K562 (cell line): ENCODE measurements around the gene CEACAM18. TPM values are rescaled to one million over a fixed set of nuclear protein-coding genes. Genes with fewer than 3 reads are reported as not detected.

Experiments
- ATAC-seq: fragments of 200-7000 bp; cut with Tn5 transposase; 3 replicates; pipeline ENCODE4 v1.9.1; 2020; ENCODE audit warnings: moderate library complexity
- BruUV-seq: library from RNA; stranded (reverse); fragments of 400-500 nt; replicated peaks from 2 replicates; lab custom pipeline; 2021; lab: Mats Ljungman, UMichigan
- CTCF ChIA-PET: fragments of 300-600 bp; formaldehyde crosslinking; extraction: SDS; loops from one replicate; lab custom pipeline; 2021; ENCODE audit warnings: low intra/inter-chr PET ratio; lab: Yijun Ruan, JAX
- POLR2A ChIA-PET: fragments of 300-600, 350-650 bp; sonication (Branson Sonifier 250); formaldehyde crosslinking; extraction: SDS; loops from one replicate; lab custom pipeline; 2021; ENCODE audit warnings: antibody characterized with exemption, inconsistent platforms; lab: Yijun Ruan, JAX
- DNase-seq, 4 experiments: peaks; one replicate each; pipeline versions ENCODE4 v3.0.0 to v3.0.0-alpha.2; 2011 to 2018; ENCODE audit warnings: low spot score in 3 of 4, mixed read lengths in 3 of 4; ENCODE audit errors: extremely low read depth in 1 of 4
- FAIRE-seq: peaks from 2 replicates; lab custom pipeline; 2011; peaks lifted over from hg19 to GRCh38; lab: Jason Lieb, UNC
- H2AFZ ChIP-seq: 2 replicates; pipeline ENCODE4 v1.6.0; 2011; ENCODE audit warnings: low read depth, low read length, control low read depth, inconsistent platforms
- H3K27ac ChIP-seq: fragments of 200-600 bp; 3 replicates; pipeline ENCODE4 v1.8.0; 2011; ENCODE audit warnings: low read depth, mild to moderate bottlenecking, control low read depth, inconsistent platforms, low read length, moderate library complexity, mixed read lengths; ENCODE audit errors: extremely low read depth
- H3K27me3 ChIP-seq, 2 experiments: fragments of 300-600 bp in 1 of 2; 2 replicates in 1 of 2; 3 replicates in 1 of 2; pipeline versions ENCODE4 v1.6.0 to v1.8.0; 2011; ENCODE audit warnings: inconsistent platforms in 2 of 2, low read length in 2 of 2, mild to moderate bottlenecking in 1 of 2, mixed read lengths in 1 of 2, moderate library complexity in 1 of 2; ENCODE audit not compliant: control insufficient read depth in 2 of 2, insufficient read depth in 2 of 2
- H3K36me3 ChIP-seq: fragments of 300-600 bp; 3 replicates; pipeline ENCODE4 v1.8.0; 2011; ENCODE audit warnings: mild to moderate bottlenecking, low read length, inconsistent platforms; ENCODE audit not compliant: control insufficient read depth, insufficient read depth
- H3K4me1 ChIP-seq, 2 experiments: fragments of 200-600 bp in 1 of 2; replicated peaks in 1 of 2; 2 replicates in 1 of 2; 3 replicates in 1 of 2; pipeline versions ENCODE4 v1.5.1 to v1.8.0; 2011; ENCODE audit warnings: inconsistent platforms in 2 of 2, low read length in 2 of 2, mild to moderate bottlenecking in 1 of 2, mixed read lengths in 1 of 2, moderate library complexity in 1 of 2; ENCODE audit not compliant: control insufficient read depth in 2 of 2, insufficient read depth in 2 of 2
- H3K4me2 ChIP-seq: 2 replicates; pipeline ENCODE4 v1.6.1; 2011; ENCODE audit warnings: low read length, control low read depth, inconsistent platforms, mixed read lengths; ENCODE audit not compliant: insufficient read depth
- H3K4me3 ChIP-seq: fragments of 200-600 bp; sonication (generic), shearing (Covaris generic); 2 replicates; pipeline ENCODE4 v1.5.1; 2016; ENCODE audit warnings: control low read depth, inconsistent platforms
- H3K79me2 ChIP-seq: fragments of 200-600 bp; 3 replicates; pipeline ENCODE4 v1.8.0; 2011; ENCODE audit warnings: low read length, inconsistent platforms; ENCODE audit not compliant: control insufficient read depth, insufficient read depth
- H3K9ac ChIP-seq, 2 experiments: 2 replicates each; pipeline versions ENCODE4 v1.6.0 to v1.6.1; 2011; ENCODE audit warnings: low read depth in 2 of 2, low read length in 2 of 2, control low read depth in 1 of 2, inconsistent platforms in 1 of 2, mild to moderate bottlenecking in 1 of 2, mixed read lengths in 1 of 2; ENCODE audit not compliant: insufficient read depth in 1 of 2
- H3K9me1 ChIP-seq: one replicate; pipeline ENCODE4 v1.6.0; 2011; ENCODE audit warnings: inconsistent platforms, mild to moderate bottlenecking, low read length, moderate library complexity; ENCODE audit not compliant: control insufficient read depth, insufficient read depth
- H3K9me3 ChIP-seq: replicated peaks from 2 replicates; pipeline ENCODE4 v1.5.1; 2011; ENCODE audit warnings: low read depth, low read length, inconsistent platforms; ENCODE audit not compliant: control insufficient read depth, insufficient read depth
- H4K20me1 ChIP-seq: replicated peaks from 2 replicates; pipeline ENCODE4 v1.6.1; 2011; ENCODE audit warnings: low read length, inconsistent platforms, mixed read lengths; ENCODE audit not compliant: control insufficient read depth, insufficient read depth
- CHD1 ChIP-seq: fragments of 200-600 bp; sonication (generic); IDR thresholded peaks from one replicate; pipeline ENCODE4 v1.6.1; 2012; ENCODE audit warnings: mild to moderate bottlenecking, moderate library complexity, low read length, inconsistent platforms
- FIP1L1 ChIP-seq: fragments of 200-400 bp; formaldehyde crosslinking; IDR thresholded peaks from 2 replicates; pipeline ENCODE4 v1.6.1; 2018; ENCODE audit warnings: mild to moderate bottlenecking, low read depth, low read length; ENCODE audit not compliant: poor library complexity, severe bottlenecking
- GATAD2B ChIP-seq: fragments of 450-650 bp; IDR thresholded peaks from 2 replicates; pipeline ENCODE4 v1.6.1; 2017; ENCODE audit warnings: mild to moderate bottlenecking, borderline replicate concordance
- ILK ChIP-seq: fragments of 450-650 bp; IDR thresholded peaks from 2 replicates; pipeline ENCODE4 v1.6.1; 2016; ENCODE audit warnings: missing genetic modification characterization, low read depth, mild to moderate bottlenecking, missing compliant biosample characterization, moderate library complexity, borderline replicate concordance
- MCM5 ChIP-seq: fragments of 450-650 bp; IDR thresholded peaks from 2 replicates; pipeline ENCODE4 v1.6.1; 2016; ENCODE audit warnings: low read depth
- MEIS2 ChIP-seq: fragments of 450-650 bp; IDR thresholded peaks from 2 replicates; pipeline ENCODE4 v1.6.1; 2014; ENCODE audit warnings: mild to moderate bottlenecking; ENCODE audit not compliant: partially characterized antibody
- MTF1 ChIP-seq: fragments of 250-450 bp; sonication (Bioruptor Pico); IDR thresholded peaks from 2 replicates; pipeline ENCODE4 v1.9.0; 2021; ENCODE audit warnings: moderate library complexity, mild to moderate bottlenecking, inconsistent platforms, borderline replicate concordance
- NR2F6 ChIP-seq: fragments of 450-650 bp; formaldehyde crosslinking; IDR thresholded peaks from 2 replicates; pipeline ENCODE4 v1.4.0; 2020; ENCODE audit warnings: mild to moderate bottlenecking
- PRPF4 ChIP-seq: fragments of 200-400 bp; formaldehyde crosslinking; IDR thresholded peaks from one replicate; pipeline ENCODE4 v1.6.1; 2017; ENCODE audit warnings: low read length, low read depth, mild to moderate bottlenecking; ENCODE audit not compliant: insufficient read depth, poor library complexity, severe bottlenecking
- RAD51 ChIP-seq: fragments of 450-650 bp; IDR thresholded peaks from 2 replicates; pipeline ENCODE4 v1.7.1; 2016; ENCODE audit warnings: low read depth, mild to moderate bottlenecking, borderline replicate concordance
- RBM22 ChIP-seq: fragments of 200-400 bp; formaldehyde crosslinking; IDR thresholded peaks from 2 replicates; pipeline ENCODE4 v1.6.1; 2018; ENCODE audit warnings: low read length, low read depth; ENCODE audit not compliant: poor library complexity, severe bottlenecking
- RBM25 ChIP-seq: fragments of 200-400 bp; formaldehyde crosslinking; IDR thresholded peaks from 2 replicates; pipeline ENCODE4 v1.6.1; 2018; ENCODE audit warnings: low read length, low read depth, moderate library complexity; ENCODE audit not compliant: severe bottlenecking
- SREBF1 ChIP-seq: fragments of 150-350 bp; IDR thresholded peaks from 2 replicates; pipeline ENCODE4 v1.6.1; 2014; ENCODE audit warnings: antibody characterized with exemption, low read depth, low read length, borderline replicate concordance
- TAF9B ChIP-seq: fragments of 450-650 bp; IDR thresholded peaks from 2 replicates; pipeline ENCODE4 v1.6.1; 2018; ENCODE audit warnings: mild to moderate bottlenecking; ENCODE audit not compliant: partially characterized antibody
- TOE1 ChIP-seq, 2 experiments: fragments of 450-650 bp in 1 of 2; sonication (generic) in 1 of 2; formaldehyde crosslinking in 1 of 2; IDR thresholded peaks; 2 replicates each; pipeline versions ENCODE4 v1.7.1 to v1.8.0; 2016 to 2022; ENCODE audit warnings: borderline replicate concordance in 2 of 2, mild to moderate bottlenecking in 2 of 2, antibody characterized with exemption in 1 of 2, inconsistent platforms in 1 of 2, low read depth in 1 of 2, missing genetic modification reagents in 1 of 2, moderate library complexity in 1 of 2
- ZBTB11 ChIP-seq, 3 experiments: fragments of 200-800 bp in 1 of 3; fragments of 250-450 bp in 1 of 3; fragments of 450-650 bp in 1 of 3; sonication (Bioruptor Pico) in 1 of 3; sonication (Bioruptor generic) in 1 of 3; formaldehyde crosslinking in 1 of 3; IDR thresholded peaks; 2 replicates each; pipeline versions ENCODE4 v1.6.1 to v1.8.0; 2016 to 2022; ENCODE audit warnings: mild to moderate bottlenecking in 2 of 3, missing genetic modification characterization in 2 of 3, missing compliant biosample characterization in 1 of 3, moderate library complexity in 1 of 3
- ZNF124 ChIP-seq: sonication (generic); formaldehyde crosslinking; IDR thresholded peaks from 2 replicates; pipeline ENCODE4 v1.8.1; 2022; ENCODE audit warnings: missing genetic modification reagents
- ZNF133 ChIP-seq: fragments of 250-450 bp; sonication (Bioruptor Pico); IDR thresholded peaks from 2 replicates; pipeline ENCODE4 v1.4.0; 2020; ENCODE audit warnings: mild to moderate bottlenecking
- ZNF197 ChIP-seq: fragments of 200-800 bp; sonication (Bioruptor generic); IDR thresholded peaks from 2 replicates; pipeline ENCODE4 v1.6.1; 2016; ENCODE audit warnings: low read depth, missing genetic modification characterization, missing compliant biosample characterization
- ZNF3 ChIP-seq: fragments of 250-450 bp; sonication (Bioruptor Pico); IDR thresholded peaks from 2 replicates; pipeline ENCODE4 v1.5.0; 2021; ENCODE audit warnings: mild to moderate bottlenecking, moderate library complexity
- WGBS: fragments of 100-300 bp; shearing (Covaris generic); methylation state at CpG from one replicate; pipeline ENCODE4 v1.1.6; 2016; ENCODE audit warnings: low coverage, mixed read lengths; ENCODE audit not compliant: insufficient coverage; ENCODE audit errors: missing lambda C conversion rate; 5-methylcytosine and 5-hydroxymethylcytosine counted together
- in situ Hi-C: fragments of 300-500 bp; cut with MboI; formaldehyde crosslinking; loops from 4 replicates; pipeline ENCODE4 v1.15.0; 2018; ENCODE audit warnings: inconsistent platforms, mixed read lengths
- intact Hi-C: fragments of 100-400 bp; cut with micrococcal nuclease; formaldehyde crosslinking; loops from 2 replicates; pipeline ENCODE4 v1.14.2; 2022
- polyA plus RNA-seq, 8 experiments: library from polyadenylated mRNA; depleted of rRNA in 4 of 8; stranded (reverse) in 5 of 8; unstranded in 3 of 8; fragments of >200 nt; fragmentation: Nextera tagmentation in 2 of 8; fragmentation: Illumina TruSeq in 1 of 8; extraction: Ambion mirVana in 2 of 8; extraction: Trizol in 1 of 8; gene quantifications; 2 replicates each; pipeline versions ENCODE4 v1.2.1 to v1.2.3, GENCODE V29; 2011 to 2014; ENCODE audit warnings: inconsistent platforms in 1 of 8, missing spikeins in 1 of 8
- total RNA-seq, 7 experiments: library from RNA; depleted of rRNA in 6 of 7; stranded (reverse); fragments of >200 nt in 6 of 7; fragmentation: Illumina TruSeq in 2 of 7; extraction: Trizol in 2 of 7; gene quantifications; 2 replicates each; pipeline versions ENCODE4 v1.2.1 to v1.2.3, GENCODE V29; 2011 to 2021; ENCODE audit warnings: low replicate concordance in 1 of 7

CEACAM18 gene
- total and polyA plus RNA-seq, 9 of the 15 experiments (the other 6 are each of a cell fraction or from before 2014, with no cell fraction given), result 0.08 to 0.24 (median 0.15) TPM; not detected in 3

GRCh38 chr19:51520728-51521127 lies 42.4 kb downstream of the CEACAM18 start:
- Histone ChIP-seq H4K20me1 (no peaks in the 10 kb centered on the region), H3K4me3 (no peak overlapping the region), H3K9me1 (no peaks in the 10 kb centered on the region), H3K27ac (no peak overlapping the region), H3K4me2 (no peak overlapping the region), H3K79me2 (no peaks in the 10 kb centered on the region), H3K36me3 (0 out of 3 replicates have a peak, but pooled peaks cover 2% of the 10 kb centered on the region), H3K9me3 (peaks cover 9% of the 10 kb centered on the region; the same call in 1 of the 2 replicates), H2AFZ (0 out of 2 replicates have a peak overlapping the region, but pooled peaks have one; percentile 11), H3K4me1 (peaks cover 17 to 24% of the 10 kb centered on the region in 2 experiments), H3K9ac (no peak overlapping the region), H3K27me3 (no peaks in the 10 kb centered on the region)
- DNase-seq (no peak), FAIRE-seq (no peak), ATAC-seq (no peak)
- 52% methylated on average over 2 of the region's 2 CpGs for WGBS
- BruUV-seq, result no TSS peak
- intact Hi-C loops (no loop called here), in situ Hi-C loops (no loop called here)
- ChIA-PET CTCF (no interaction called here), POLR2A (no interaction called here)
- TF ChIP-seq ILK (tag), result no peak
- TF ChIP-seq NR2F6 (CRISPR knock-in tag), result no peak
- TF ChIP-seq RAD51, result peak; percentile 56; the same call in 1 of the 2 replicates
- no peak for TF ChIP-seq PRPF4
- no peak for TF ChIP-seq MEIS2
- TF ChIP-seq TAF9B, result no peak
- TF ChIP-seq TOE1 (IDR thresholded peaks at IDR 0.05; ENCODE audit: borderline replicate concordance), result peak; percentile 39; the same call in 1 of the 2 replicates
- no peak for TF ChIP-seq TOE1 (CRISPR knock-in tag; IDR thresholded peaks at IDR 0.05; ENCODE audit: borderline replicate concordance, low read depth)
- no peak for TF ChIP-seq RBM25
- TF ChIP-seq ZNF133 (CRISPR knock-in tag), result no peak
- TF ChIP-seq ZBTB11 (CRISPR knock-in tag; IDR thresholded peaks at IDR 0.05), result no peak
- no peak for TF ChIP-seq CHD1
- no peak for TF ChIP-seq ZNF3
- TF ChIP-seq RBM22, result no peak
- no peak for TF ChIP-seq ZNF197 (CRISPR knock-in tag)
- TF ChIP-seq MCM5, result no peak
- no peak for TF ChIP-seq MTF1
- no peak for TF ChIP-seq FIP1L1
- no peak for TF ChIP-seq GATAD2B
- TF ChIP-seq SREBF1, result no peak
- TF ChIP-seq ZNF124 (CRISPR knock-in tag), result no peak
